ENCODE results near the gene REPS2.

The REPS2 gene

DNA sequence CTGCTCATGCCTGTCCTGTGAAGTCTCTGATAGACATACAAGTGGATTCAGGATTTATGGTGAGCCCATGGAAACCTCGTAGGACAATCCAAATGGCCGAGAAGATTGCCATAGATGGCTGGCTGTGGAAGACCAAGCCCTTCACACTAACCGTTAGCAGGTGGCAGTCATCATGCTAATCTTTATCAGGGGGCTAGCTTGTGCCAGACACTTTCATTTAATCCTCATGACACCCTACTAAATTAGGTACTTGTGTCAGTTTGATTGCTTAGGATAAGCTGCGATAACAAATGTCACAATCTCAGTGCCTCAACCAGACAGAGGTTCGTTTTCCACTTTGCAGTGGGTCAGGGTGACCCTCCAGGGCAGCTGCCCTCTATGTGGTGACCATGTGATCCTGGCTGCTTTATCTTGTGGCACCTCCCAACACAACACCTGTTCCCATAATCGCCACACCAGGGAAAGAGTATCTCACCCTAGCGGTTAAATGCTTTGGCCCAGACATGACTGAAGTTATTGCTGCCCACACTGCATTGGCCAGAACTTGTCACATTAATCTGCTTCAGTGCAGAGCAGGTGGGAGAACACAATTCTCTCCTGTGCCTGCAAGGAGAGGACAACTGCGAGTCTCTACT is 60.8 kb downstream of the REPS2 start:
- no peak for DNase-seq

DNA sequence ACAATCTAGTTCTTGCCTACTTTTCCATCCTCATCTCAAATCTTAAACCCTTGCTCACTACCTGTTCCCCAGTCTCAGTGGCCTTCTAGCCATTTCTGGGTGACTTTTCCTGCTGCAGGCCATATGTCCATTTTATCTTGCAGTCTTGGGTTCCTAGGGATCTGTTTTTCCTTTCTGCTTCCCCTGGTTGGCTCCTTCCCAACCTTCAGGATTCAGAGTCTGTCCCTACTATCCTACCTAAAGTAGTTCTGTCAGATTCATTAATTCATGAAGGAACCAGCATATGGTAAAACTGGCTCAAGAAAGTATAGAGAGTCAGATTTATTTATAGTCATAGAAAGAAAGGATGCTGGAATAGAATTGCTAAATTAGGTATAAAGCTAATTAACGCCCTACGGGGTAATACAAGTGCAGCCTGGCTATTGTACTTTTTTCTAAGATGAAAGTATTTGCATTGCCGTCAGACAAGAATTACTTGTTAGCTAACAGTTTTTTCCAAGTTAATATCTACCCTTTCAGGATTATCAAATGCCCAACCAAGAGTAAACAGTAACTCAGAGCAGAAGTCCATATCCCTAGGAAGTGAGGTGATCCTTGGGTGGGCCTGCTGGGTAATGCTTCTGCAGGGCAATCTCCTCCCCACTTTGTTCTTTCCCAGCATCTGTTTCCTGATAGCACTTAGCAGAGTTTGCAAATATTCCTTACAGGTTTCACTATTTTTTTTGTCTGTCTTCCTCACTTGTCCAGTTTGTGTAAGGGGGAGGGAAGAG is 63.6 kb downstream of the REPS2 start:
- no peak for DNase-seq

DNA sequence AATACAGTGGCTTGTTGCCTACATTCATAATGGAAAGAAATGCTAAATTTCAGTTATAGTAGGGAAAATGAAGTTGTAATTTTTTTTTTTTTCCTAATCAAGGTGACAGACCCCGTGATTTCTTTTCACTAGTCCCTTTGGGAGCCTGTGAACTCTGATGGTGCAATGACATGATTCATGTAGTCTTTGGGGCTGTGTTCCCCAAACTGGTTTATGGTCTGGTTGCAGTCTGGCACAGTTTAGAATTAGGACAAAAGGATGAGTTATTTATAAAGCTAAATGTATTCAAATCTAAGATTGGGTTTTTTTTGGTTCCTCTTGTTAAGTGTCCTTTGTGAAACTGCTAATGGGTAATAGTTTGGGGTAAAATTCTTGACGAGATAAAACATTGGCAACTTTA is 66.0 kb downstream of the REPS2 start:
- DNase-seq = no peak

DNA sequence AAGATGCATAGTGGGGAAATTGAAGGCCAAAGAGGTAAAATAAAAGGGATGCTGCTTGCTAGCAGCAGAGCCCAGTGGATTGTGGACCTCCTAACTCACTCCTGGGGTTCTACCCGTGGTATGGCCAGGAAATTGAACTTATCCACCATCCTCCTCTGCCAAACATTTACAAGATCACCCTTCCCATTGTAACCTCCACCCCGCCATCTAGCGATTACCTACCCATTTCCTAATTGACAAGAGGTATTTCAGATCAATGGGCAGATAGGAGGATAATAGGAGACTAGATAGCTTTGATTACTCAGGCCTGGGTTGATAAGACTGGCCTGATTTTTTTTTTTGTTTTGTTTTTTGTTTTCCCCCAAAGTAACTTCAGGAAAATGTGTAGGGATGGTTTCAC is 67.8 kb downstream of the REPS2 start:
- no peak for DNase-seq

DNA sequence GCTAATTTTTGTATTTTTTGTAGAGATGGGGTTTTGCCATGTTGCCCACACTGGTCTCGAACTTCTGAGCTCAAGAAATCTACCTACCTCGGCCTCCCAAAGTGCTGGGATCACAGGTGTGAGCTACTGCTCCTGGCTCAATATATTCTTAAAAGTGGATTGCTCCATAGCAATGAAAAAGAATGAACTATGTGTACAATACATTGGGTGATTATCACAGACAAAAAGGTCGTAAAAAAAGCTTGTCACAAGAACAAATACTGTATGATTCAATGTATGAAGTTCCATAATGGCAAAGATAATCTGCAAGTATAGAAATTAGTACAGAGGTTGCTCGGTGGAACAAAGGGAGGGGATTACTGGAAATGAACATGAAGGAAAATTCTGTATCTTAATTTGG is 70.7 kb downstream of the REPS2 start:
- DNase-seq = no peak

DNA sequence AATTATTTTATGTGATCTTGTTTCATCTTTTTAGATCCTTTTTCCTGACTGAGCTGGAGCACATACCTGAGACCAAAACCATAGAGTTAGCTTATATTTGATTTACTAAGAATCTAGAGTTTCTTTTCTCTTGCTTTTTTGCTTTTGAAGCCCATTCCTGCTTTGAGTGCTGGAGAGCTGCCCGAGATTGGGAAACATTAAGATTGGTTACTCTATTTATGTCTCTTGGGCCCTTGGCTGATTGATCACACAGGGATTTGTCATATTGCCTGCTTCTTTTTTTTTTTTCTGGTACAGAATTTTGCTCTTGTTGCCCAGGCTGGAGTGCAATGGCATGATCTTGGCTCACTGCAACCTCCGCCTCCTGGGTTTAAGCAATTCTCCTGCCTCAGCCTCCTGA is 73.9 kb downstream of the REPS2 start:
- DNase-seq = no peak

DNA sequence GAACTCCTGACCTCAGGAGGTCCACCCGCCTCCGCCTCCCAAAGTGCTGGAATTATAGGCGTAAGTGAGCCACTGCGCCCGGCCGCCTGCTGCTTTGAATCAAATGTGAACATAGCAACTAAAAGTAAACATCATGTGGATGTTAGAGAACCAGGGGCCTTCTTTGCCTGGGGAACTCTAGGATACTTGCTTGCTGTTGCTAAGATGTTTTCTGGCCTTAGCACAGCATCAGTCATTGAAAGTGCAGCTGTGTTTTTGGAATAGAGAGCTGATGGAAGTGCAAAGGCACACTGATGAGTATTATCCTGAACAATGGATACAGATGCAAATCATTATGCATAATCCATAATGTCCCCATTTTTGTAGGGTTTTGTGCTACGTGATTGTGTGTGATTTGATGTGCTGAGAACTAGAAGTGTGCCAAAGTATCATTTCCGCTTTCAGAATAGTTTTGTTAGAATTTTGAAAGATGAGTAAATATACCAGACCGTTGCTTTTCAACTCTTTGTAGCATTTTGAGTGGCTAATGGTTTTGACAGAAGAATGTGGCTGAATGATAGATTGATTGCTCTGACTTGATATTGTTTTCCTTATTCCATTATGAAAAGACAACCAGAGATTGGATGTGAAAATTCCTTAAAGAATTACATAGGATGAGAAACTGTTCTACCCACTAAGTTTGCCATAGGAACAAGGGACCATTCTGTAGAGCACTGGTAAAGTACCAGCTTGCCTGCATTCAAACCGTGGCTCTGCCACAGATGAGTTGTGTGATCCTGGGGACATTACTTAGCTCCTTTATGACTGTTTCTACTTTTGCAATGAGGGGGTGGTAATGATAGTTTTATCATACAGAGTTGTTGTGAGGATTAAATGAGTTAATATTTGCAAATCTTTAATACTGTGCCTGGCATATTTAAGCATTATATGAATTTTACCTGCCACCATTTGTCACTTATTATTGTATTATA is 74.7 kb downstream of the REPS2 start:
- DNase-seq = no peak

DNA sequence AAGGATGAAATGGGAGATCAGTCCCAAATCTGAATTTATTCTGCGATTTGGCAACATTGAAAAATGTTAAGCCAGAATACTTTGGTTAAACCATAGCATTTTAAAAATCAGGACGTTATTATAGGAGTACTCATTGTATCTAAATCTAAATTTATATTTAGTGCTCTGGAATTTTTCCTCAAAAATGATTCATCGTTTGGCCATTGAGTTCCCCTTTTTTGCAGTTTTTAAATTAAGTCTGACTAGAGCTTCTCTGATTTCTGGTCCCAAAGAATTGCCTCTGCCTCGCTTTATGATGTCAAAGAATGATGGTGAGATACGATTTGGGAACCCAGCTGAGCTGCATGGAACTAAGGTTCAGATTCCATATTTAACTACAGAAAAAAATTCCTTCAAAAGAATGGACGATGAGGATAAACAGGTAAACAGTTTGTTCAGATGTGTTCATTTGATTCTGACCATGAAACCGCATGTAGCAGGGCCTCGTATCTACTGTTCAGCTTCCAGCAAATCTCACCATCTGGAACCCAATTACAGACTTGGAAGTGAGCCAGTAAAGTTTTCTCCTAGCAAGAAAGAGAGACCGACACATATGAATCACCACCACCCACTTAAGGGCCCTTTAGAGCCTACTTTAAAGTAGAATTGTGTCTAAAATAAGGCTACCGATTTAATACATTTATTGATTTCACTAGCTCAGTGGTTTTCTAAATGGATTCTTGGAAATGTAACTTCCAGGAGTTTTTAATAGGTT is 75.6 kb downstream of the REPS2 start:
- DNase-seq = no peak

DNA sequence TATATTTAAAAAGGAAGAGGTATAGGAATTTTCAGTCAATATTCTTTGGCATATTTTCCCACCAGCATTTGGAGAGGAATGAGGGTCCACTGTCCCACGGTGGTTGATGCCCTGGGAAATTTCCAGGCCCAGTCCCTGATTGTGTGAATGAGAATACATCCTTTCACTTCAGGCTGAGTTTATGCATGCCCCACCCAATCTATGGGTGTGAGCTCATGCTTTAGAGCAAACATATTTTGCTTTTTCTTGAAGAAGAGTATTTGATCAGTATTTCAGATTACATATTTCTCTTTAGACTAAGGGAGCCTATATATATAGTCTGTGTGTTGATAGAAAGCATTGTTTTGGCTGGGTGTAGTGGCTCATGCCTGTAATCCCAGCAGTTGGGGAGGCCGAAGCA is 77.2 kb downstream of the REPS2 start:
- no peak for DNase-seq

DNA sequence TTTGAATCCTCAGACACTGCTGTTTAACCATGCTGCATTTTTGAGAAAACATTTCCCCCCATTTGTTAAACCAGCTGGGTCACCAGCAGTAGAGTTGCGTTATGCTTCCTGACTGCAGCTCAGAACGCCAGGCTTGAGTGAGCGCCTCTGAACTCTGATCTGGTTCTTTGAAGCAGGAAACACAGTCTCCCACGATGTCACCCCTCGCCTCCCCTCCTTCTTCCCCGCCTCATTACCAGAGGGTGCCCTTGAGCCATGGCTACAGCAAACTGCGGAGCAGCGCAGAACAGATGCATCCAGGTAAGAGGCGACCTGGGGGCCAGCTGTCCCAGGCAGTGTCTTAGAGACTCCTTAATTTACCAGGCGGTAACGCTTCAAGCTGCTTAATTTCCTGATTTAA is 78.4 kb downstream of the REPS2 start:
- DNase-seq = no peak

DNA sequence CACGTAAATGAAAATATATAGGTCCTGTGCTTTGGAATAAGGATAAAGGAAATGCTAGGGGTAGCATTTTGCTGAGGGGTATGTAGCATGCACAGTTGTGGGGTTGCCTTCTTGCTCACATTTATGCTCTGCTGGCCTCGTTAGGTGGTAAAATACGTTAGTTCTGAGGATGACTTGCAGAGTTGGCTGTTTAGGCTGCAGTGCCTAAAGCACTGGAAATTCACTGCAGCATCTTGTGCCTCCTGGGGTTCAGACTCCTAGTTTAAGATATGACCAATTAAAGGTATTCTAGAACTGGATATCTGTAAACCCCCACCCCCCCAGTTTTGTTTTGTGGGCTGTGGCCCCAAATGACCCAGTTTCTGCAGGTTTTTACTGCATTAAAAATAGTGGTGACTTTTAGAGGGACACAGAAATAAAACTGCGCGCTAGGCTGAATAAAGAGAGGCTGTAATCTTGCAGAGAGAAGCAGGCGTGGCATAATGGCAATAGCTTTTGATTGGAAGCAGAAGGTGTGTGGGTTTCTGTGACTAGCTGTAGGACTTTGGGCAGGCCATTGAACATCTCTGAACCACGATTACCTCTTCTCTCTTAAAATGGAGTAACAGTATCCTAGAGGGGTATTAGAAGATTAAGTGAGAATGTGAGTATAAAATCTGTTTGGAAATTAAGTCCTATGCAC is 79.3 kb downstream of the REPS2 start:
- no peak for DNase-seq

DNA sequence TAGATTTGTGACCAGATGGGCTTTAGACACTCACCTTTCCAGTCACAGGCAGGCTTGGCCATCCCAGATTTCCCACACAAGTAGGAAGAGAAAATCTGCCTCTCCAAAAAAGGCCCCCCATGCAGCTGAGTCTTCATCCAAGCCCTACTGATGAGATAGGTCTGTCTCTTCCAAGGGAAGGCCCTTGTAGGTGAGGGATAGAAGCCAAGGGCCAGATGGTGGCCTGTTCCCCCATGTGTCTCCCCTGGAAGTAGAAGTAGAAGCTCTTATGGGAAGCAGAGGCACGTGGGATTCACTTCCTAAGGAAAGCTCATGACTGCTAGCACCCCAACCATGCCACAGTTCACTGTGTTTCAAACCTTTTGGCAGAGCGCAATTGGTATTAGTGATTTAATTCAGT is 81.5 kb downstream of the REPS2 start:
- DNase-seq = no peak

DNA sequence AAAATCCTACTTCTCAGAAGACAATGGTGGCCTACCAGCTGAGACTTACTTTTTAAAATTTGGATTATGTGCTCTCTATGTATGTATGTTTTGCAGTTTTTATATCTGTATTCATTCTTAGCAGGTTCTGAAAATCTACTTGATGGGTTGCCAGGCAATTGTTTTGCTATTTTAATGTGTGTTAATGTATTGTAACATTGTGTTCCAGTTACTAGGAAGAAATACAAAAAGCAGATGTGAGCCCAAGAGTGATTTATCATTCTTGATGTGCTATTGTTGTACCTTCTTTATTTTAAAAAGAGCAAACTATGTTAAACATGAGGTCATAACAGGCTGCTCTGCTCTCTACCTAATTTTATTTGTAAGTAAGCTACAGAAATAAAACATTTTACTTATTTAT is 81.9 kb downstream of the REPS2 start:
- no peak for DNase-seq

DNA sequence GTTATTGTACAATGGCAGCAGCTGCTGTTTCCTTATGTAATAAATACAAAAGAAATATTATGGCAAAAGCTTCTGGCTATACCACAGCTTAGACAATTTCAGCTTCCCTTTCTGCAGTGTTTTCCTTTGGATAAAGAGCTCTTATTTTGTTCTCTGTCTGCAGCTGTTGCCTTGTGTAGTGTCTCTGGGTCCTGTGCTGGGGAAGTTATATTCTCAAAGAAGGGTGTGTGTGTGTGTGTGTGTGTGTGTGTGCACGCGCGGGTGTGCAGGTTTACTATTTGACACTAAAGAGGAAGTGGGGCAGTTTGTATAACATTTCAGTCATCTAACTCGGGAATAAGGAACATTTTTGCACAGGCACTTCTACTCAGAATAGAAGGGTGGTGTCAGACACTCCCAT is 83.6 kb downstream of the REPS2 start:
- DNase-seq = no peak

DNA sequence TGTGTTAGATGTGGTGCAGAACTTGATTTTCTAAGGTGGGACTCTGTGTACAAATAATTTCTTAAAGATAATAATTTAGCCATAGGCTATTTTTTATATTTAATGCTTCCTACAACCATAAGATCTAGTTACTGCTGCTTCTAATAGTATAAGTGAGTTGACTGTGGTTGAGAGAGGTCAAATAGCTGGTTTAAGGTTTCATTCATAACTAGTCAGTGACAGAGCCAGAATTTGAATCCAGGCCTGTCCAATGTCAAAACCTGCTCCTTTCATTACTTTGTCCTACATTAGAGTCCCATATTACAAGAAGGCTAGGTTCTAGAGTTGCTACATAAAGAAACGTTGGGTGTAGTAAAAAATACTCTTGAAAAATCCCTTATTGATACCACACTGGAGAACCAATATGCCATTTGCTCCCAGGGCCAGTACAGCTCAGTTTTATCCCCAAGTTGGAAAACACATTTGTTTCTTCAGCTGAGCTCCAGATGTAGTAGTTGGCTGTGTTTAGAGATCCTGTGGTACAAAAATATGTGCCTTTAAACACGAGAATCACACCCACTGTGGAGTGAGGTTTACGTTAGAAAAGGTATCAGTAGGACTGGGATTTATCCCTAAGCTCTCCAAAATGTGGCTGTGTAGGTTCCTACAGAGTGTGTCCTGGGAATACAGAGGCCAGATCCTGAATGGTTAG is 84.3 kb downstream of the REPS2 start:
- DNase-seq = no peak

DNA sequence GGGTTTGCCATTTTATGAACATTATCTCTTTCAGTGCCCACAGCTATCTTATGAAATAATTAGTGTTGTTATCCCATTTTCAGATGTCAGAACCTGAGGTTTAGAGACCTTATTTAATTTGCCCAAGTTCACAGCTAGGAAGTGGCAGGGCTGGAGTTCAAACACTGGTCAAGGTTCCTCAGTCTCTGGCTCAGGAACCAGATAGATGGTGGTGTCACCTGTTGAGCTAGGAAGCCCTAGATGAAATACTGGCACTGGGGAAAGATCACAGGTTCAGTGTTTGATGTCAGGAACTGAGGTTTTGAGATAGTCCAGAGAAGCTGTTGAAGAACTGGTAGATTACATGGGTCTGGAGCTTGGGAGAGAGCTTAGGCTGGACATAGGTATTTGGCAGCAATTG is 85.4 kb downstream of the REPS2 start:
- DNase-seq = no peak

DNA sequence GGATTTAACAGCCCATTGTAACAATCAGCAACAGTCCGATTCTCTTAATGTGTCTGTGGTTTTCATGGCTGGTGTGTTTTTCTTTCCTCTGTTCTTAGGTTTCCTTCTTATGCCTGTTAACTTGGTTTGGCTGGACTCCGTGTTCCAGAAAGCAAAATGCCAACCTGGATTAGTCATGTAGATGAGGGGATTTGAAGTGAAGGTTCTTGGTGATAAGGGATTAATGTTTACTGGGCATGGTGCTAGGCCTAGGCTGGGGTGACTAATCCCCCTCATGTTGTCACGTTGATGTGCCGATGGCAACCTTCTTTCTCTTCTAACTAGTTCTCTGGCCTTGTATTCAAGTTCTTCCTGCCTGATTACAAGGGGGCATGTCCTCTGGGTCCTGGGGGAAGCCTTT is 85.9 kb downstream of the REPS2 start:
- DNase-seq = no peak

DNA sequence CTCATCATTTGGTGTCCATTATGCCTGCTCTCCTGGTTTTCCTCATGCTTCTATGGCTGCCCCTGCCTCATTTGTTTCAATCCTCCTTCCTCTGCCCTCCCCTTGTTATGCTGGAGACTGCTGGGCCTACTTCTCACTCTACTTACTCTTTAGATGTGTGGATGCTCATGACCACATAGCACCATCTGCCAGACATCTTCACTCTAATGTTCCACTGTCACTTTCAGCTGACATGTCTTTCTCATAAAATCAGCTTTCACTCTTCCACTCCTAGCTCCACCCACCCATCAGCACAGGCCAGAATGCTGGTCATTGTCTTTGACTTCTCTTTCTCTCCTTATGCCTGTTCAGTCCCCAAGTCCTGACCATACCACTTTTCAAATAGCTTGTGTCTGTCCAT is 86.8 kb downstream of the REPS2 start:
- DNase-seq = no peak

DNA sequence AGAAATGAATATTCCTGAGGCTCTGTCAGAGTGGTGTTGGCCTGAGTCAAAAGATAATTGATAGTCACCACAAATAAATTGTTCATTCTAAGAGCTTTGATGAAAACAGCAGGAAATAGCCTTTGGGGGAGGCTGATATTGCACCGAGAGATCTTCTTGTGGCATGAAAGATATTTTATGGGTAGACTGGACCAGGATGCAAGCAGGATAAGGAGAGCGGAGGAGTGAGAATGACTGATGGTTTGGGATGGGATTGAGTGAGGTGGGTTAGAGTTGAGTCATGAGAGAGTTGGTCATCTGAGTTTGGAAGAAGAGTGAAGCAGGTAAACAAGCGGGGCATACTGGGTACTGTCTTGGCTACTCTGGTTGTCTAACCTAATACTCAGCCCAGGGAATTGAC is 88.7 kb downstream of the REPS2 start:
- DNase-seq = no peak

DNA sequence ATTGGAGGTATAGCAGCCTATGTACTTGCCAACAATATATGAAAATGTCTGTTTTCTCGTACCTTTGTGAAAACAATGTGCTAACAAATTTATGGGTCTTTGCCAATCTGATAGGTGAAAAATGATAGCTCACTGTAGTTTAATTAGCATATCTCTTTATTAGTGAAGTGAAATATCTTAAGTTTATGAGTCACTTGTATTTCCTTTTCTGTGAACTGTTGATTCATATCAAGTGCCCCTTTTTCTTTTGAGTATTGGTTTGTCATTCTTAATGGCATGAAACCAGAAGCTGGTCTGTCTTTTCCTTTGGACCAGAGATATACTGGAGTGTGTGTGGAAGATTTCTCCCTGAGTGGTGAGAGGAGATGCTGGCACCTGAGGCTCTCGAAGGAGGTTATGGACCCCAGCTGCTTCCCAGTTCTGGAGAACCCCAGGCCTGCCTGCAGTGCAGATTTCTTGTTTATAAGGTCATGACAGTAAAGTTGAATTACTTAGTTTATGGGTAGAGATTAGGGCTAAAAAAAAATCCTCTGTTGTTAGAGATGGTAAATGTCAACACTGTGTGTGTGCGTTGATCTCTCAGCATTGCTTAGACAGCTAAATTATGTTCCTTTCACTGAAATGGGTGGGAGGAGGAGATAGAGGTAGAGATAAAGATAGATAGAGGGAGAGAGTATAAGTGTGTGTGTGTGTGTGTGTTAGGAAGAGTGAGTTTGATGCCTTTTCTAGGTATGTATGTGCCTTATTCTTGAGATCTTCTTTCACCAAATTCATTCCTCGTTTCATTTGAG is 89.9 kb downstream of the REPS2 start:
- DNase-seq = no peak

DNA sequence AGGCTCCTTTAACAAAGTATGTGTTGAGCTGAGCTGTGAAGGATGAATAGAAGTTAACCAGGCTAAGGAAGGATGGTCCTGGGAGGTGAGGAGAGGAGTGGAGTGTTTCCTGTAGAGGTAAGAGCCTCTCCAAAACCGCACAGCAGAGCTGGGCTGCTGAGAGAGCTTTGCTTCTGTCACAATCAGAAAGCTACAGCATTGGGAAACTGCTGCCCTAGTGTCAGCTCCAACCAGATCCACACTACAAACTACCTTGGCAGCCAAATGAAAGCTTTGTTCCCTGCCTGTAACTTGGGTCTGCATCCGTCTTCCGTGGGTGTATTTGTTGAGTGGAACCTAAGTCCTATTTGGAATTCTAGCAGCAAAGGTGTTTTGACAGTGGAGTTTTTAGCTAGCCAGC is 91.8 kb downstream of the REPS2 start:
- no peak for DNase-seq
